Left lobe of liver (tissue), 2 donors: ENCODE results near the gene SCAP. TPM values are rescaled to one million over a fixed set of nuclear protein-coding genes. Genes with fewer than 3 reads are reported as not detected.

Experiments used
- ATAC-seq: fragments of 200-7000 bp; cut with Tn5 transposase; one replicate; pipeline ENCODE4 v1.9.1; 2020; ENCODE audit warnings: mild to moderate bottlenecking, moderate library complexity
- DNase-seq: peaks from one replicate; pipeline ENCODE4 v3.0.0-alpha.2; 2020; ENCODE audit warnings: low spot score
- total RNA-seq: library from RNA; stranded (reverse); gene quantifications from one replicate; pipeline ENCODE4 v1.2.1, GENCODE V29; 2021
- donor health status: DM: no; HTN: no; CAD: no; lungs with moderate emphysema.
- donor health status: DM: no; HTN: yes; CAD: no.

SCAP gene
- total RNA-seq, 1 donor from 2014 or later: 92.3 TPM

GRCh38 chr3:47434849-47435248 is 40.9 kb downstream of the SCAP start:
- ATAC-seq (peak; percentile 80), DNase-seq (peak; percentile 69)

- no peak for DNase-seq
- ATAC-seq: no peak
Measured at GRCh38 chr3:47433796-47434195, 41.9 kb downstream of the SCAP start.

- DNase-seq (no peak), ATAC-seq (no peak)
Measured at GRCh38 chr3:47432673-47433072, 43.1 kb downstream of the SCAP start.

GRCh38 chr3:47431225-47431624 is 44.5 kb downstream of the SCAP start:
- DNase-seq: no peak
- ATAC-seq: no peak

GRCh38 chr3:47430606-47431005 is 45.1 kb downstream of the SCAP start:
- no peak for DNase-seq
- no peak for ATAC-seq

- DNase-seq (no peak), ATAC-seq (no peak)
Measured at GRCh38 chr3:47429476-47430270, 46.1 kb downstream of the SCAP start.

GRCh38 chr3:47428662-47429061 is 47.1 kb downstream of the SCAP start:
- DNase-seq (no peak), ATAC-seq (no peak)

- no peak for DNase-seq
- no peak for ATAC-seq
Measured at GRCh38 chr3:47427866-47428265, 47.9 kb downstream of the SCAP start.

GRCh38 chr3:47425959-47426358 is 49.8 kb downstream of the SCAP start:
- DNase-seq (no peak), ATAC-seq (no peak)

- DNase-seq (no peak), ATAC-seq (no peak)
Measured at GRCh38 chr3:47425383-47425778, 50.4 kb downstream of the SCAP start.

- DNase-seq (no peak), ATAC-seq (peak; percentile 34)
Measured at GRCh38 chr3:47424434-47425382, 51.0 kb downstream of the SCAP start.

GRCh38 chr3:47423548-47424145 is 52.1 kb downstream of the SCAP start:
- ATAC-seq: peak; percentile 34
- DNase-seq: peak; percentile 82

- ATAC-seq (no peak), DNase-seq (no peak)
Measured at GRCh38 chr3:47422743-47423142, 53.0 kb downstream of the SCAP start.

GRCh38 chr3:47421741-47422649 is 53.7 kb downstream of the SCAP start:
- DNase-seq (peak; percentile 93), ATAC-seq (peak; percentile 69)

GRCh38 chr3:47420511-47421484 is 54.9 kb downstream of the SCAP start:
- peak; percentile 63 for ATAC-seq

GRCh38 chr3:47420044-47420430 is 55.7 kb downstream of the SCAP start:
- DNase-seq: no peak
- no peak for ATAC-seq

More at GRCh38 chr3:47420511-47421484, 54.9 kb downstream of the SCAP start:
- DNase-seq: peak; percentile 86

- no peak for DNase-seq
- no peak for ATAC-seq
Measured at GRCh38 chr3:47419083-47420043, 56.4 kb downstream of the SCAP start.
